G401.6 (cell line): ENCODE results near the gene ACAT2.
"Not testable (repeated sequence)": the region's sequence is repeated elsewhere in the genome, so short reads cannot be mapped to it uniquely, and the experiment has no call there.

Source experiments
- FAIRE-seq: peaks from 2 replicates; lab custom pipeline; 2012; peaks lifted over from hg19 to GRCh38; lab: Jason Lieb, UNC

Gene ACAT2

GRCh38 chr6:159777240-159777904, 15.5 kb downstream of the ACAT2 start:
- no peak for FAIRE-seq

DNA sequence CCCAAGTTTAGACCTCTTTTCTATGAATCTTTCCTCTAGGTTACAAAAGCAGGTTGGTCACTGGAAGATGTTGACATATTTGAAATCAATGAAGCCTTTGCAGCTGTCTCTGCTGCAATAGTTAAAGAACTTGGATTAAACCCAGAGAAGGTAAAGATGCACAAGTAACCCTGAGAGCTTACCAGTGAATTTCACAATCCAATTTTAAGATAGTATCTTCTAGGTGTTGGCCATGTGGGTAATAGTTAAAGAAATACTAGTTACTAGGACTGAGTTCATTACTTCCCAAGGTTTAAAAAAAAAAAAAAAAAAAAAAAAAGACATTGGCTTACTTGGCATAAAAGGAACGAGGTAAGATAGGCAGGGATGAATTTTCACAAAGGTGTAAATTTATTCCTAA, 16.3 kb downstream of the ACAT2 start:
- FAIRE-seq: peak; percentile 13

DNA sequence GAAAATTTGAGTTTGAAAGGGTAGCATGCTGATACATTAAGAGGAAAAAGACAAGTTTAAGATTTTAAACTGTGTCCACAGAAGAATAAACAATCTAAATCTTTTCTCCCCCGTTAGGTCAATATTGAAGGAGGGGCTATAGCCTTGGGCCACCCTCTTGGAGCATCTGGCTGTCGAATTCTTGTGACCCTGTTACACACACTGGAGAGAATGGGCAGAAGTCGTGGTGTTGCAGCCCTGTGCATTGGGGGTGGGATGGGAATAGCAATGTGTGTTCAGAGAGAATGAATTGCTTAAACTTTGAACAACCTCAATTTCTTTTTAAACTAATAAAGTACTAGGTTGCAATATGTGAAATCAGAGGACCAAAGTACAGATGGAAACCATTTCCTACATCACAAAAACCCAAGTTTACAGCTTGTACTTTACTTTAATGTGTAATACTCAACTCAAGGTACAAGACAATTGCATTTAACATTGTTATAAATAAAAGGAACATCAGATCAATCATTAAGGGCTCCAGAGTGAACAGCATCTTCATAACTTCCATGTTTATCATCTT, 16.8 kb downstream of the ACAT2 start:
- FAIRE-seq: peak; percentile 77

DNA sequence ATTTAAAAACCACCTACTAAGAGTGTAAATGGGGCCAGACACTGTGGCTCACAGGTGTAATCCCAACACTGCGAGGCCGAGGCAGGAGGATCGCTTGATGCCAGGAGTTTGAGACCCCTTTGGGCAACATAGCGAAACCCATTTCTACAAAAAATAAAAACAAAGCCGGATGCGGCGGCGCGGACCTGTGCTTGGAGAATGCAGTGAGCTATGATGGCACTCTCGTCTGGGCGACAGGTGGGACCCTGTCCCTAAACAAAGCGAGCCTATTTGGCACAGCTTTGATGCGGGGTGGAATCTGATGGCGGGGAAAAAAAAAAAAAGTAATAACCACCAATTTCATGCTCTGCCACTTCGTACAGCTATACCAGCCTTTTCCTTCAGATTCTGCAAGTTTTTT, 26.4 kb downstream of the ACAT2 start:
- no peak for FAIRE-seq

DNA sequence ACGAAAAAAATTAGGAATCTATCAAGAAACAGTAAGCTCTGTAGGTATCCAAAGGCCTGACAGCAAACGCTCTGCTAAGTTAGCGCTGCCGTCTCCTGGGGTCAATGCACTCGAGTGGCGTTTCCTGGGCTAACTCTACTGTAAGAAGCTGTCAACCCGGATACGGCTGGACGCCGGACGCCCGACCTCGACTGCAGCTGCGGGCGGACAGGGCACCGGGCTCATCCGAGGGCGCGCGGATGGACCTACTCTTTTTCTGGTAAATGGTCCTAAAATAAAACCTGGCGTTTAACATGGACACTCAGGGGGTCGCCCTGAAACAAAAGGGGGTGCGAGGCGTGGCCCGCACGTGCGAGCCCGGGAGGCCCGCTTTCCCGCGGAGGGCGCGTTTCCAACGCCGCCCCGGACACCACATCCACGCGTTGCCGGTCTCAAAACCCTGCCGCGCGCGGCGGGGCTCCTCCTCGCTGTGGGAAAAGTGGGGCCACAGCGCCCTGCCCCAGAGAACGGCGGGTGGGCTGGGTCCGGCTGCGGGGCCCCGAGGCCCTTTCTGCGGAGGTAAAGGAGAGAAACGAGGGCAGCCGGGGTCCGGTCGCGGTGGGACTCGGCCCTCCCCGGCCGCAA, 27.0 kb downstream of the ACAT2 start:
- FAIRE-seq: no peak

- FAIRE-seq: peak; percentile 97
Observed at GRCh38 chr6:159789377-159790148, 27.7 kb downstream of the ACAT2 start, which contains the start of gene TCP1. TSS of gene TCP1 (minus strand) at chr6:159789602. CDS start at chr6:159789468, 134 bp downstream.

GRCh38 chr6:159790149-159790955, 28.5 kb downstream of the ACAT2 start, which contains the start of gene MRPL18:
TSS of gene MRPL18 (plus strand) at chr6:159790467. CDS start at chr6:159790588, 121 bp downstream.
- peak; percentile 93 for FAIRE-seq

DNA sequence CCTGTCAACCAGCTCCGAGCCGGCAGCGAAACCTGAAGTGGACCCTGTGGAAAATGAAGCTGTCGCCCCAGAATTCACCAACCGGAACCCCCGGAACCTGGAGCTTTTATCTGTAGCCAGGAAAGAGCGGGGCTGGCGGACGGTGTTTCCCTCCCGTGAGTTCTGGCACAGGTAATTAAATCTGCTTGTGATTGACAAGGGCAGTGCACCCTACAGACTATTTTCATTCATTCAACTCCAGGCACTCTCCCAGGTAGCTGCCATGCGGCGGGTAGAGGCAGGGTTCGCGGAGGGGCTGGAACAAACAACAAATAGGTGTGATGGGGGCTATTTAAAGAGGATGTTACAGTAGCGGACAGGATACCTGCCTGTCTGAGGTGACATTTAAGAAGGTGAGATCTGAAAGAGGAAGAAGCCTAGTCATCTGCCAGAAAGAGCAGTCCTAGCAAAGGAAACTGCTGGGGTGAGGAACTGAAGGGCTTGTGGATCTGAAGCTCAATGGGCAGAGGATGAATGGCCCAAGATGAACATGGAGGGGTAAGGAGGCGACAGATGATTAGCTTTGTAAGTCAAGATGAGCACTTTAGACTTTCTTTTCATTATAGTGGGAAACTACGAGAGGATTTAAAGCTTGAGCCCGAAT, 29.2 kb downstream of the ACAT2 start:
- no peak for FAIRE-seq

GRCh38 chr6:159794976-159795375, 33.1 kb downstream of the ACAT2 start:
- not testable (repeated sequence) for FAIRE-seq

DNA sequence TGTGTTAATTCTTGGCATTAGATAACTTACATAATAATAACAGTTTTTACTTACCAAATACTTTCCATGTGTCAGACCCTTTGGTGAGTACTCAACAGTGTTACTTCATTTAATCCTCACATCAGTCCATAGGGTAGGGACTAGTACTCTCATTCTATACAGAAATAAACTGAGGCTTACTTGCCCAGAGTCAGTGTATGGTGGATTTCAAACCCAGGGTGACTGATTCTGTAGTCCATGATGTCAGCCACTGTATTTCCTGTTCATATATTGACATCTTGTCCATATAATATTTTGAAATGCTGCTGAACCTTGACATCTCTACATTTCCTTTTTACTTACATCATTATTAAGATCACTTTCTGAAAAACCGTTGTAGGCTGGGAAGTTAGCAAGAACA, 35.7 kb downstream of the ACAT2 start:
- no peak for FAIRE-seq

DNA sequence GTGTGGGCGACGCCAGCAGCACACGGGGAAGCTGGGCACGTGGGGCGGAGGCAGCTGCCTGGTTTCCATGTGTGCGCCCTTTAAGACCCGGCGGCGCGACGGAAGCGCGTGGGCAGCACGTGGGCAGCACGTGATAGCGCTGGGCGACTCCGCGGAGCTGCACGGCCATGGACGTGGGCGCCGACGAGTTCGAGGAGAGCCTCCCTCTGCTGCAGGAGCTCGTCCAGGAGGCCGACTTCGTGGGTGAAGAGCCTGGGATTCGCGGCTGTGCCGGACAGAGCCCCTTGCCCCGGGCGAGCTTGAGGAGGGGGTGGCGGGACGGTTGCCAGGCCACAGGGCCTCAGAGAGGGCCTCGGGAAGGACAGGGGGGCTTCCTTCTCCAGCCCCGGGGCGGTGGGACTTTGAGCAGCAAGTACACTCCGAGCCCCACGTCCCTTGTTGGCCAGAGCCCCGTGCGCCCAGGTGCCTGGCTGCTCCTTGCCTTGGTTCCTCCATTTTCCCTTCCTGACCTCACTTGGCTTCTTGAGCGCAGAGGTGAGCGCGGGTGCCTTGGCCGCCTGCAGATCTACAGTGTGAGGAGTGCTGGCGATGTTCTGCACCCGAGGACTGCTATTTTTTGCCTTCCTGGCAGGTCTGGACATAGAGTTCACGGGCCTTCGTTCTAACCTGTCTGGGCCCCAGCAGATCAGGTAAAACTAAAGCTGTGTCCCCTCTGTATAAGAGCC, 38.5 kb downstream of the ACAT2 start, which contains the start of gene PNLDC1:
PNLDC1 (plus strand) TSS at position 136 of the 725 bp plus-strand sequence; CDS start at position 168, 32 bp downstream.
- no peak for FAIRE-seq

DNA sequence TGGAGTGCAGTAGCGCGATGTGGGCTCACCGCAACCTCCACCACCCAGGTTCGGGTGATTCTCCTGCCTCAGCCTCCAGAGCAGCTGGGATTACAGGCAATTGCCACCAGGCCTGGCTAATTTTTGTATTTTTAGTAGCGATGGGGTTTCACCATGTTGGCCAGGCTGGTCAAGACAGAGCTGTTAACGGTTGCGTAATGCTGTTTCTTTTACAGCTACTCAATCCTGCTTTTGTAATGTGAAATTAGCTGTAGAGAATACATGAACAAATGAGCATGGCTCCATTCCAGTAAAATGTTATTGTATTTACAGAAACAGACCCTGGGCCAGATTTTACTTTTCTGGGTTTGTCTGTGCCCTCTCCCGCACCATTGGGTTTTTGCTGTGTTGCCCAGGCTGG, 40.1 kb downstream of the ACAT2 start:
- FAIRE-seq: no peak

DNA sequence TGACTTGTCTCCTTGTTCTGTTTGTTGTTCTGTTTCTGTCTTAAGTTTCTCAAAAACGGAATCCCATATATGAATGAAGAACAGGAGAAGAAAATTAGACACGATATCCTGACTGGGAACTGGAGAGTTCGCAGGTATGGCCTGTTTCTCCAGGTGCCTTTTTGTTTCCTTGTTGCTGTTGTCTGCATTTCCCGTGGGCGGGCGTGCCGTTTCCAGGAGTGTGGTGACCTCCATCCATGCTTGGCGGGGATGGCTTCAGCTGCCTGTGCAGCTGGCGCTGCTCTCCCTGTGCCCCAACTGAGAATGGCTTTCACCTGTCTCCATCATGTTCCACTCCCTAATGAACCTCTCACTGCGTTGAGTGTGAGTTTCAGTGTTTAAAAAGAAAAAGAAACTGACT, 42.7 kb downstream of the ACAT2 start:
- no peak for FAIRE-seq

DNA sequence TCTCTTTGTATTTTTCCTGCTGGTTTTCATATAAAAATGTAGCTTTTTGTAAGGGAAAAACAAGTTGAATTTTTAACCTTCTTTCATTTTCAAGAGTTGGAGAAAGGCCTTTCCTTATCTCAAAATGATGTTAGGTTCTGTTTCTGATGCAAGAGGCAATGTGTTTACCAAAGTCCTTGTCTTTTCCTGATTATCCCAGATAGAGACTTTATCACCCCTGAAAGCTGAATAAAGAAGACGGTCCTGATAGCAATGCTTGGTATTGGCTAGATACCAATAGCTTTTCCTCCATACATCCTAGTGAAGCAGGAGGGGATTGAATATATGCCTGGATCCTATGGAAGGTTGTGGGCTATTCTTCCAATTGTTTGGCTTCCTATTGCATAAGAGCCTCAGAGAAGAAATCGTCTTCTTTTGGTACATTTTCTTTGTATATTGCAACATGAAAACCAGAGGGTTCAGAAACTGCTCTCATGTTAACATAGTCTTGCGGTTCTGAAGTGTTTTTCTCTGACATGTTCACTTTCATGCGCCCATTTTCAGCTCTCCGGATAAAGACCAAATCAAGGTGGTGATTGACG, 43.7 kb downstream of the ACAT2 start:
- FAIRE-seq: no peak

GRCh38 chr6:159806021-159806458, 44.2 kb downstream of the ACAT2 start:
- no peak for FAIRE-seq

DNA sequence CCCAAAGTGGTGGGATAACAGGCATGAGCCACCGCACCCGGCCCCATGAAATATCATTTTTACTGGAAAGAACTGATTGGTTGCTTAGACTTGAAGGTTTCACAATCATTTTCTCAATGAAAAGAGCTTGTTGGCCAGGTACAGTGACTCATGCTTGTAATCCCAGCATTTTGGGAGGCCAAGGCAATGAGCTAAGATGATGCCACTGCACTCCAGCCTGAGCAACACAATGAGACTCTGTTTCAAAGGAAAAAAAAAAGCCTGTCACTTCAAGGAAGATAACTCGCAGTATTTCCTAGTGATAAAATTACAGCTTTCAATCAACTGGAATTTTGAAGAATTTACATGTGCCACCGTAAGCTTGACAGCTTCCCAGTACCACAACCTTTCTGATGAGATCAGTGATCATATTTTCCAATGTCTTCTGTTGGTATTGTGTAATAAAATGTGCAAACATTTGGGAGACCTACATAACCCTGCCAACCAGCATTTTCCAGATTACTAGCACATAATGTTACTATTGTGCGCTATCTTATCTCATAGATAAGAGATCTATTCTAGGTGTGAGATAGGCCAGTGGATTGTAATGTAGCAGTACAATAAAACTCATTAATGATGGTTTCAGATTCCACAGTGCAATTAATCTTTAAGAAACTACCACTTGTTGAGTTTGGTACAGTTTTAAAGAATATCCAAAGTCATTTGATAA, 45.5 kb downstream of the ACAT2 start:
- FAIRE-seq: no peak

GRCh38 chr6:159808647-159809046, 46.8 kb downstream of the ACAT2 start:
- no peak for FAIRE-seq

GRCh38 chr6:159809149-159809548, 47.3 kb downstream of the ACAT2 start:
- no peak for FAIRE-seq

DNA sequence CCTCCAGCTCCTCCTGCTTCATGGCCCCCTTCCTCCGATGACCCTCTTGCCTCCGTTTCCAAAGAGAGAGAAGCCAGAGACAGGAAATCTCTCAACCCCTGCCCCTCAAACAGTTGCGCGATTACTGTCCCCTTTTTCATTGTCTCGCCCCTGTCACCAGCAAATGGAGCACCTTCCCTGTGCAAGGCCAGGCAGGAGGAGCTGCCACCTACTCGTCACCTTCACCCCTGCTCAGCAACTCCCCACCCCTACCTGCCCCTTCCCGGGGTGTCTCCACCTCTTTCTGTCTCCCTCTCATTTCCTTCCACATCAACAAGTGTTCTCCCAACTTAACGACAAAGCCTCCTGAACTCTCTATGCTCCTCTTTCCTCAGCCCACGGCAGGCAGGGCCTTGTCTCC, 51.9 kb downstream of the ACAT2 start:
- FAIRE-seq: no peak

DNA sequence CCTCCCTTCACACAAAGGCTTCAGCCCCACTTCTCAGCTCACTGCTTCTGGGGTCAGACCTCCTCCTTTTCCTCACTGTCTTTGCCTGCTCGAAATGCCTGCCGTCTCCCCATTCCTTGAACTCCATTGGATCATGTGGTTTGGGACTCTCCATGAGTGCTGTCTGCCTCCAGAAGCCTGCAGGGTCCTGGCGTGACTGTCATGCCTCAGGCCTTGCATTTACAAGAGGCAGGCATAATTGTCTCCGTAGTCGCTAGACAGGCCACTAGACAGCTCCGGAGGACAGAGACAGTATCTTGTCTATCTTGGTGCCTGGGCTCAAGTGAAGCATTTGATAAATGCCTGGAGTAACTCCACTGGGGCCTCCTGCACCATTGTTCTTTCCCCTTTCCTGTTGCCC, 53.6 kb downstream of the ACAT2 start:
- FAIRE-seq: no peak
